MM.1S (cell line): ENCODE data around the gene CARF.

ENCODE experiments used
- DNase-seq: peaks from one replicate; pipeline ENCODE4 v3.0.0-alpha.2; 2015
- H2AFZ ChIP-seq: fragments of 300-600 bp; sonication (generic); 2 replicates; pipeline ENCODE4 v1.6.0; 2016; ENCODE audit warnings: antibody characterized with exemption, low read length
- H3F3A ChIP-seq: fragments of 300-600 bp; sonication (generic); 2 replicates; pipeline ENCODE4 v1.6.1; 2016; ENCODE audit warnings: mild to moderate bottlenecking, antibody characterized with exemption, low read length, moderate library complexity, mixed read lengths; ENCODE audit not compliant: insufficient read depth
- H3K27ac ChIP-seq: fragments of 300-600 bp; sonication (generic); 2 replicates; pipeline ENCODE4 v1.5.1; 2016; ENCODE audit warnings: mild to moderate bottlenecking, low read length
- H3K27me3 ChIP-seq: fragments of 300-600 bp; sonication (generic); replicated peaks from 2 replicates; pipeline ENCODE4 v1.6.0; 2016; ENCODE audit warnings: low read length; ENCODE audit not compliant: insufficient read depth
- H3K36me3 ChIP-seq: fragments of 300-600 bp; sonication (generic); replicated peaks from 2 replicates; pipeline ENCODE4 v1.6.1; 2016; ENCODE audit warnings: mild to moderate bottlenecking, low read length, mixed read lengths; ENCODE audit not compliant: insufficient read depth
- H3K4me1 ChIP-seq: fragments of 300-600 bp; sonication (generic); 2 replicates; pipeline ENCODE4 v1.6.1; 2016; ENCODE audit warnings: low read length, mixed read lengths
- H3K4me2 ChIP-seq: fragments of 300-600 bp; sonication (generic); 2 replicates; pipeline ENCODE4 v1.6.0; 2016; ENCODE audit warnings: low read depth, low read length
- H3K4me3 ChIP-seq: fragments of 300-600 bp; sonication (generic); 2 replicates; pipeline ENCODE4 v1.5.1; 2016; ENCODE audit warnings: low read length, mixed read lengths
- H3K79me2 ChIP-seq: fragments of 300-600 bp; sonication (generic); 2 replicates; pipeline ENCODE4 v1.6.1; 2016; ENCODE audit warnings: mixed run types, low read length, mixed read lengths
- H3K9ac ChIP-seq: fragments of 300-600 bp; sonication (generic); 2 replicates; pipeline ENCODE4 v1.6.1; 2016; ENCODE audit warnings: low read length, mixed read lengths
- H3K9me2 ChIP-seq: fragments of 300-600 bp; sonication (generic); replicated peaks from 2 replicates; pipeline ENCODE4 v1.6.1; 2016; ENCODE audit warnings: mild to moderate bottlenecking, low read length, mixed read lengths; ENCODE audit not compliant: insufficient read depth
- H3K9me3 ChIP-seq: fragments of 300-600 bp; sonication (generic); replicated peaks from 2 replicates; pipeline ENCODE4 v1.6.1; 2016; ENCODE audit warnings: mild to moderate bottlenecking, low read length, mixed read lengths; ENCODE audit not compliant: insufficient read depth
- H4K20me1 ChIP-seq: fragments of 300-600 bp; sonication (generic); 2 replicates; pipeline ENCODE4 v1.6.1; 2016; ENCODE audit warnings: mild to moderate bottlenecking, low read length, moderate library complexity, mixed read lengths; ENCODE audit not compliant: insufficient read depth
- EZH2 ChIP-seq: fragments of 300-600 bp; sonication (generic); optimal IDR thresholded peaks from 2 replicates; pipeline ENCODE3; 2017; ENCODE audit warnings: low read depth, mild to moderate bottlenecking, antibody characterized with exemption, low read length, mixed read lengths
- EZH2phosphoT487 ChIP-seq: fragments of 300-600 bp; sonication (generic); IDR thresholded peaks from 2 replicates; pipeline ENCODE4 v1.6.1; 2018; ENCODE audit warnings: antibody characterized with exemption, low read length
- TF ChIP-seq, protein P1 (sequence below): fragments of 300-600 bp; sonication (generic); IDR thresholded peaks from 2 replicates; pipeline ENCODE4 v1.5.1; 2016; ENCODE audit warnings: antibody characterized with exemption, low read length, mixed read lengths

The CARF gene

DNA sequence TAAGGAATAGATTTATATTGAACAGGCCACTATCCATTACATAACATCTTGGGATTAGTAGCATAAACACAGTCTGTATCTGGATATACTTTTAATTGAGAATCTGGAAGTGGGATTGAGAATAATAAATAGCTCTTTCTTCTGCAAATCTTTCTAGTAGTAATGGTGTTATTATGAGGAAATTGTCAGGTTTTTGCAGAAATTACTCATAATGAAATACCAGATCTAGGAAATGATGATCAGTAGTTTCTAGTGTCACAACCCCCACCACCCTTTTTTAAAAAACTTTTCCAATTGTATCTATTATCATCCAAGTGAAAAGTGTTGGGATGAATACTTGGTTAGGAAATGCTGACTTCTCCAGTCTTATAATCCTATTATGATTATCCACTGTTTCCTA, 121.3 kb downstream of the CARF start:
- H3K36me3 ChIP-seq: no peaks in the 10 kb centered on the region
- DNase-seq: no peak
- H2AFZ ChIP-seq: no peak overlapping the region
- no peaks in the 10 kb centered on the region for H3K4me1 ChIP-seq
- H4K20me1 ChIP-seq: no peaks in the 10 kb centered on the region
- no peaks in the 10 kb centered on the region for H3K9me2 ChIP-seq
- H3K4me3 ChIP-seq: no peak overlapping the region
- no peaks in the 10 kb centered on the region for H3K79me2 ChIP-seq
- H3F3A ChIP-seq: no peaks in the 10 kb centered on the region
- no peak for TF ChIP-seq EZH2phosphoT487
- TF ChIP-seq EZH2: no peak
- TF ChIP-seq, protein P1, sequence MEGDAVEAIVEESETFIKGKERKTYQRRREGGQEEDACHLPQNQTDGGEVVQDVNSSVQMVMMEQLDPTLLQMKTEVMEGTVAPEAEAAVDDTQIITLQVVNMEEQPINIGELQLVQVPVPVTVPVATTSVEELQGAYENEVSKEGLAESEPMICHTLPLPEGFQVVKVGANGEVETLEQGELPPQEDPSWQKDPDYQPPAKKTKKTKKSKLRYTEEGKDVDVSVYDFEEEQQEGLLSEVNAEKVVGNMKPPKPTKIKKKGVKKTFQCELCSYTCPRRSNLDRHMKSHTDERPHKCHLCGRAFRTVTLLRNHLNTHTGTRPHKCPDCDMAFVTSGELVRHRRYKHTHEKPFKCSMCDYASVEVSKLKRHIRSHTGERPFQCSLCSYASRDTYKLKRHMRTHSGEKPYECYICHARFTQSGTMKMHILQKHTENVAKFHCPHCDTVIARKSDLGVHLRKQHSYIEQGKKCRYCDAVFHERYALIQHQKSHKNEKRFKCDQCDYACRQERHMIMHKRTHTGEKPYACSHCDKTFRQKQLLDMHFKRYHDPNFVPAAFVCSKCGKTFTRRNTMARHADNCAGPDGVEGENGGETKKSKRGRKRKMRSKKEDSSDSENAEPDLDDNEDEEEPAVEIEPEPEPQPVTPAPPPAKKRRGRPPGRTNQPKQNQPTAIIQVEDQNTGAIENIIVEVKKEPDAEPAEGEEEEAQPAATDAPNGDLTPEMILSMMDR: no peak
- H3K9ac ChIP-seq: no peak overlapping the region
- H3K27ac ChIP-seq: no peak overlapping the region
- no peaks in the 10 kb centered on the region for H3K9me3 ChIP-seq
- H3K4me2 ChIP-seq: no peak overlapping the region
- H3K27me3 ChIP-seq: no peaks in the 10 kb centered on the region

DNA sequence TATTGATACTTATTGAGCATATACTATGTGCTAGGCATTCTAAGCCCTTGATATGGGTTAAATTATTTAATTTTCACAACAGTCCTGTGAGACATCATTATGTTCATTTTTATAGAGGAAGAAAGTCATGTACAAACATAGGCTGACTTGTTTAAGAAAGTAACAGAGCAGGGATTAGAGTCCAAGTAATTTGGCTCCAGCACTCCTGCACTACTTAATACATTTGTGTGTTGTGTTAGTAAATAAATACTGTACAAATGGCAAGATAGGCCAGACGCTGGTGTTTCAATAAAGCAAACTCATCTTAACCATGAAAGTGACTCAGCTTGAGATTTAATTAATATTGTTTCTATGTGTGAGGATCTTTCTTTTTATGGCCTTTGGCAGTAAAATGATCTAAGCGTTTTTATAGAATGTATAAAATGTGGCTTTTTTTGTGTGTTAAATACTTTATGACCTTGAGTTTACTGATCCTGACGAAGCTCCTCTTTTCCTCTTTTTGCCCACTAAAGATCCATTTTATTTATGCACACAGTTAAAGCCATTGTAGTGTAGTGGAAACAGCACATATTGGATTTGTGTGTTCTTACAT, 123.9 kb downstream of the CARF start:
- Histone ChIP-seq H3K4me2 (no peak overlapping the region), H3K79me2 (no peaks in the 10 kb centered on the region), H3F3A (no peaks in the 10 kb centered on the region), H3K36me3 (no peaks in the 10 kb centered on the region), H3K4me1 (no peaks in the 10 kb centered on the region), H3K27ac (no peak overlapping the region), H3K9me2 (no peaks in the 10 kb centered on the region), H3K4me3 (no peak overlapping the region), H2AFZ (no peak overlapping the region), H3K9ac (no peak overlapping the region), H3K9me3 (no peaks in the 10 kb centered on the region), H3K27me3 (no peaks in the 10 kb centered on the region), H4K20me1 (no peaks in the 10 kb centered on the region)
- TF ChIP-seq, protein P1: no peak
- TF ChIP-seq EZH2phosphoT487 (no peak), EZH2 (no peak)
- DNase-seq: no peak
